Hepatocyte (in vitro differentiated cells): ENCODE results near the gene NFKB1. TPM values are rescaled to one million over a fixed set of nuclear protein-coding genes. Genes with fewer than 3 reads are reported as not detected.
A peak's percentile ranks its signal among the peaks of the same experiment; 100 is the strongest.

Experiments used
- DNase-seq: peaks from one replicate; pipeline ENCODE4 v3.0.0-alpha.2; 2016; ENCODE audit warnings: low spot score
- H2AFZ ChIP-seq: fragments of 200-600 bp; sonication (generic); 2 replicates; pipeline ENCODE4 v1.6.0; 2016; ENCODE audit warnings: antibody characterized with exemption, mild to moderate bottlenecking
- H3K27ac ChIP-seq: fragments of 200-600 bp; sonication (generic); 2 replicates; pipeline ENCODE4 v1.5.1; 2016; ENCODE audit warnings: mild to moderate bottlenecking
- H3K27me3 ChIP-seq: fragments of 200-600 bp; sonication (generic); 2 replicates; pipeline ENCODE4 v1.6.1; 2016
- H3K36me3 ChIP-seq: fragments of 200-600 bp; sonication (generic); replicated peaks from 2 replicates; pipeline ENCODE4 v1.5.1; 2016; ENCODE audit warnings: low read depth; ENCODE audit not compliant: insufficient read depth
- H3K4me1 ChIP-seq: fragments of 200-600 bp; sonication (generic); 2 replicates; pipeline ENCODE4 v1.5.1; 2016; ENCODE audit warnings: mild to moderate bottlenecking, moderate library complexity; ENCODE audit not compliant: insufficient read depth
- H3K4me2 ChIP-seq: fragments of 200-600 bp; sonication (generic); 2 replicates; pipeline ENCODE4 v1.6.0; 2016
- H3K4me3 ChIP-seq: fragments of 200-600 bp; sonication (generic); 2 replicates; pipeline ENCODE4 v1.5.1; 2016; ENCODE audit warnings: mild to moderate bottlenecking
- H3K79me2 ChIP-seq: fragments of 200-600 bp; sonication (generic); 2 replicates; pipeline ENCODE4 v1.6.0; 2017; ENCODE audit warnings: mild to moderate bottlenecking
- H3K9me2 ChIP-seq: fragments of 200-600 bp; sonication (generic); replicated peaks from 2 replicates; pipeline ENCODE4 v1.6.0; 2017; ENCODE audit warnings: mild to moderate bottlenecking; ENCODE audit not compliant: insufficient read depth
- H3K9me3 ChIP-seq: fragments of 200-600 bp; sonication (generic); 2 replicates; pipeline ENCODE4 v1.5.1; 2016; ENCODE audit warnings: low read depth, mild to moderate bottlenecking
- H4K20me1 ChIP-seq: fragments of 200-600 bp; sonication (generic); 2 replicates; pipeline ENCODE4 v1.6.0; 2016; ENCODE audit warnings: mild to moderate bottlenecking; ENCODE audit not compliant: insufficient read depth, poor library complexity, severe bottlenecking
- EZH2 ChIP-seq: fragments of 200-600 bp; sonication (generic); IDR thresholded peaks from 2 replicates; pipeline ENCODE4 v1.6.1; 2016; ENCODE audit warnings: antibody characterized with exemption, mild to moderate bottlenecking, borderline replicate concordance
- EZH2phosphoT487 ChIP-seq: fragments of 200-600 bp; sonication (generic); IDR thresholded peaks from one replicate; pipeline ENCODE4 v1.6.1; 2018; ENCODE audit warnings: antibody characterized with exemption, mild to moderate bottlenecking, low read depth, moderate library complexity; ENCODE audit not compliant: unreplicated experiment, severe bottlenecking
- WGBS: methylation state at CpG from one replicate; pipeline ENCODE4 v1.1.6; 2016; ENCODE audit warnings: low lambda C conversion rate; ENCODE audit errors: missing lambda C conversion rate; 5-methylcytosine and 5-hydroxymethylcytosine counted together
- polyA plus RNA-seq: library from polyadenylated mRNA; unstranded; fragments of >200 nt; fragmentation: Nextera tagmentation; extraction: Ambion mirVana; gene quantifications from 2 replicates; pipeline ENCODE4 v1.2.1, GENCODE V29; 2016
- total RNA-seq: library from RNA; depleted of rRNA; stranded (reverse); fragments of >200 nt; gene quantifications from 2 replicates; pipeline ENCODE4 v1.2.3, GENCODE V29; 2014
- TF ChIP-seq, protein P1 (sequence below): fragments of 200-600 bp; sonication (generic); IDR thresholded peaks from 2 replicates; pipeline ENCODE4 v1.5.1; 2016; ENCODE audit warnings: antibody characterized with exemption, mild to moderate bottlenecking; ENCODE audit not compliant: poor library complexity

The NFKB1 gene
- total and polyA plus RNA-seq, 2 experiments from 2014 or later: 21.1 to 22.8 TPM

DNA sequence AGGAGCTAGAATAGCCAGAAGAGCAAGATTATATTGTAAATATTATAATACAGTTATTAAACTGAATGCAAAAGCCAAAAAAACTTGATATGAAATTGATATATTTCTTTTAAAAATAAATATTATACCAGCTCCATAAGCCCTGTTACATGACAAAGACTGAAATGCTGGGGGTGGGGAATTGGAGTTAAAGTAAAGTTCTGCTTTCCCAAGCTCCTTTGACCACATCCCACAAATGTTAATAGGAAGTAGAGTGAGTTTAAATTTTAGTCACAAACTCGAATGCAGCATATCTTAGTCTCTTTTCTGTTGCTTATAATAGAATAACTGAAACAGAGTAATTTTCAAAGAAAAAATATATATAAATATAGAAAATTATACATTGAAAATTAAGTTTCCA, 46.9 kb upstream of the NFKB1 start:
- Histone ChIP-seq H3K79me2 (no peaks in the 10 kb centered on the region), H3K4me2 (no peak overlapping the region), H4K20me1 (no peaks in the 10 kb centered on the region), H3K27me3 (no peaks in the 10 kb centered on the region), H3K9me2 (no peaks in the 10 kb centered on the region), H3K36me3 (no peaks in the 10 kb centered on the region), H3K4me3 (no peak overlapping the region), H3K9me3 (no peaks in the 10 kb centered on the region), H3K4me1 (no peaks in the 10 kb centered on the region), H3K27ac (no peak overlapping the region), H2AFZ (no peak overlapping the region)
- 87% methylated on average over 1 of the region's 1 CpG for WGBS
- no peak for DNase-seq
- TF ChIP-seq EZH2phosphoT487 (no peak), EZH2 (no peak)
- TF ChIP-seq, protein P1, sequence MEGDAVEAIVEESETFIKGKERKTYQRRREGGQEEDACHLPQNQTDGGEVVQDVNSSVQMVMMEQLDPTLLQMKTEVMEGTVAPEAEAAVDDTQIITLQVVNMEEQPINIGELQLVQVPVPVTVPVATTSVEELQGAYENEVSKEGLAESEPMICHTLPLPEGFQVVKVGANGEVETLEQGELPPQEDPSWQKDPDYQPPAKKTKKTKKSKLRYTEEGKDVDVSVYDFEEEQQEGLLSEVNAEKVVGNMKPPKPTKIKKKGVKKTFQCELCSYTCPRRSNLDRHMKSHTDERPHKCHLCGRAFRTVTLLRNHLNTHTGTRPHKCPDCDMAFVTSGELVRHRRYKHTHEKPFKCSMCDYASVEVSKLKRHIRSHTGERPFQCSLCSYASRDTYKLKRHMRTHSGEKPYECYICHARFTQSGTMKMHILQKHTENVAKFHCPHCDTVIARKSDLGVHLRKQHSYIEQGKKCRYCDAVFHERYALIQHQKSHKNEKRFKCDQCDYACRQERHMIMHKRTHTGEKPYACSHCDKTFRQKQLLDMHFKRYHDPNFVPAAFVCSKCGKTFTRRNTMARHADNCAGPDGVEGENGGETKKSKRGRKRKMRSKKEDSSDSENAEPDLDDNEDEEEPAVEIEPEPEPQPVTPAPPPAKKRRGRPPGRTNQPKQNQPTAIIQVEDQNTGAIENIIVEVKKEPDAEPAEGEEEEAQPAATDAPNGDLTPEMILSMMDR: no peak

DNA sequence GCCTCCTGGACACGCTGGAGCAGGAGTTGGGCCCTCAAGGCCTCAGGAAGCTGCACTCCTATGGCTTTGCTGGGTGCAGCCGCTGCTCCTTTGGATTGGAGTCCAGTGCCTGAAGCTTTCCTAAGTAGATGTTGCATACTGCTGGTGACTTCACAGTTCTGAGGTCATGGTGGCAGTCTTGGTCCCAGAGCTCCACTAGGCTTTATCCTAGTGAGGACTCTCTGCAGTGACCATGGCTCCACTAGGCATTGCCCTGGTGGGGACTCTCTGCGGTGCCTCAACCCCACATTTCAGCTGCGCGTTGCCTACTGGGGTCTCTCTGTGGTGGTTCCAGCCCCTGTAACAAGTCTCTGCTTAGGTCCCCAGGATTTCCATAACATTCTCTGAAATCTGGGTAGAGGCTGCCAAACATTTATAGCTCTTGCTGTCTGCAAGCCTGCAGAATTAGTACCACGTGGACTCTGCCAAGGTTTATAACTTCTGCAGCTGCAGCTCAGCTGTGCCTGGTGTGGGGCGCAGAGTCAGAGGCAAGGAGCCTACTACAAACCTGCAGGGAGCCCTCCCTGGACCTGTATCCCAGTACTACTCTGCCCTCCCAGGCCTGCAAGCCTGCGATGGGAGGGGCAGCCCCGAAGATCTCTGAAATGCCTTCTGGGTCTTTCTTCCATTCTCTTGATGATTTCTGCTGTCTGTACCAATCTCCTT, 46.0 kb upstream of the NFKB1 start:
- TF ChIP-seq EZH2: no peak
- TF ChIP-seq, protein P1: no peak
- TF ChIP-seq EZH2phosphoT487: no peak
- no peak overlapping the region for H2AFZ ChIP-seq
- no peaks in the 10 kb centered on the region for H3K9me2 ChIP-seq
- H3K4me1 ChIP-seq: no peaks in the 10 kb centered on the region
- H3K79me2 ChIP-seq: no peaks in the 10 kb centered on the region
- 85% methylated on average over 9 of the region's 9 CpGs for WGBS
- no peak overlapping the region for H3K4me2 ChIP-seq
- H3K9me3 ChIP-seq: no peaks in the 10 kb centered on the region
- H3K4me3 ChIP-seq: no peak overlapping the region
- no peaks in the 10 kb centered on the region for H3K27me3 ChIP-seq
- no peaks in the 10 kb centered on the region for H3K36me3 ChIP-seq
- H4K20me1 ChIP-seq: no peaks in the 10 kb centered on the region
- peak; percentile 9 for DNase-seq
- no peak overlapping the region for H3K27ac ChIP-seq

DNA sequence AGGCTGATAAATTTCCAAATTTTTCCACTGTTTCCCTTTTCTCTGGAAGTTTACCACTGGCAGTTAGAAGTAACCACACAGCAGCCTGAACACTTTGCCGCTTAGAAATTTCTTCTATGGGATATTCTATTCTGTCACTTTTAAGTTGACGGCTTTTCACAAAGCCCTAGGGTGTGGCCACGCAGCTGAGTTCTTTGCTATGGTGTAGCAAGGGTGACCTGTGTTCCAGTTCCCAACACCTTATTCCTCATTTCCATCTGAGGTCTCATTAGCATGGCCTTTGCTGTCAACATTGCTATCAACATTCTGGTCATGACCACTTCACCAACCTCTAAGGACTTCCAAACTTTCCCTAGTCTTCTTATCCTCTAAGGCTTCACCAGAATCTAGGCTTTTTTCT, 45.4 kb upstream of the NFKB1 start:
- 90% methylated on average over 3 of the region's 3 CpGs for WGBS

More for the DNA sequence above, 45.4 kb upstream of the NFKB1 start:
- Histone ChIP-seq H3K27me3 (no peaks in the 10 kb centered on the region), H3K9me3 (no peaks in the 10 kb centered on the region), H3K4me1 (no peaks in the 10 kb centered on the region), H2AFZ (no peak overlapping the region), H3K4me2 (no peak overlapping the region), H3K36me3 (no peaks in the 10 kb centered on the region), H3K79me2 (no peaks in the 10 kb centered on the region), H3K27ac (no peak overlapping the region), H4K20me1 (no peaks in the 10 kb centered on the region), H3K9me2 (no peaks in the 10 kb centered on the region), H3K4me3 (no peak overlapping the region)
- TF ChIP-seq EZH2: no peak
- TF ChIP-seq EZH2phosphoT487: no peak
- TF ChIP-seq, protein P1: no peak
- no peak for DNase-seq
